ENCODE results near the gene SLC38A8. TPM values are rescaled to one million over a fixed set of nuclear protein-coding genes. Genes with fewer than 3 reads are reported as not detected.

The SLC38A8 gene
- total RNA-seq, 1 experiment from 2014 or later, result 0.35 TPM

- H3T11ph ChIP-seq (ENCODE audit: low read length), result no peak overlapping the region
- DNase-seq, result no peak
- Mint-ChIP-seq H3K4me1 (peaks cover 7 to 16% of the 10 kb centered on the region in 2 experiments), H3K27me3 (ENCODE audit: low read depth) (no peaks in the 10 kb centered on the region; the same call in 1 of the 2 replicates), H3K36me3 (ENCODE audit: insufficient read depth in 1 of 3, low read depth in 3 of 3) (peaks cover 6 to 21% (median 18%) of the 10 kb centered on the region in 3 experiments; a peak in 5 of 7 replicates), H3K4me3 (no peak overlapping the region), H3K27ac (no peak overlapping the region), H3K9me3 (no peaks in the 10 kb centered on the region)
- no peak overlapping the region for H3K4me2 ChIP-seq (ENCODE audit: insufficient read depth, insufficient read length, low read length)
- no peak overlapping the region for H2AK5ac ChIP-seq (ENCODE audit: insufficient read length, low read length)
- no peak overlapping the region for H2AFZ ChIP-seq (ENCODE audit: low read length)
- H3K18ac ChIP-seq (ENCODE audit: insufficient read length, low read depth, low read length), result no peak overlapping the region
- H4K5ac ChIP-seq (ENCODE audit: insufficient read length, low read depth, low read length), result no peak overlapping the region
- H4K91ac ChIP-seq (ENCODE audit: insufficient read length, low read depth, low read length), result no peak overlapping the region
- H3K9ac ChIP-seq (ENCODE audit: extremely low read depth, insufficient read length, low read length), result no peak overlapping the region
- no peaks in the 10 kb centered on the region for H3K79me2 ChIP-seq (ENCODE audit: insufficient read depth, low read length)
- no peaks in the 10 kb centered on the region for H3K9me3 ChIP-seq (ENCODE audit: control insufficient read depth, low read depth, low read length)
- H3K56ac ChIP-seq (ENCODE audit: insufficient read length, low read depth, low read length), result no peak overlapping the region
- no peaks in the 10 kb centered on the region; the same call in 1 of the 2 replicates for H3K4me1 ChIP-seq (ENCODE audit: insufficient read depth, low read length)
- TF ChIP-seq, protein P1, sequence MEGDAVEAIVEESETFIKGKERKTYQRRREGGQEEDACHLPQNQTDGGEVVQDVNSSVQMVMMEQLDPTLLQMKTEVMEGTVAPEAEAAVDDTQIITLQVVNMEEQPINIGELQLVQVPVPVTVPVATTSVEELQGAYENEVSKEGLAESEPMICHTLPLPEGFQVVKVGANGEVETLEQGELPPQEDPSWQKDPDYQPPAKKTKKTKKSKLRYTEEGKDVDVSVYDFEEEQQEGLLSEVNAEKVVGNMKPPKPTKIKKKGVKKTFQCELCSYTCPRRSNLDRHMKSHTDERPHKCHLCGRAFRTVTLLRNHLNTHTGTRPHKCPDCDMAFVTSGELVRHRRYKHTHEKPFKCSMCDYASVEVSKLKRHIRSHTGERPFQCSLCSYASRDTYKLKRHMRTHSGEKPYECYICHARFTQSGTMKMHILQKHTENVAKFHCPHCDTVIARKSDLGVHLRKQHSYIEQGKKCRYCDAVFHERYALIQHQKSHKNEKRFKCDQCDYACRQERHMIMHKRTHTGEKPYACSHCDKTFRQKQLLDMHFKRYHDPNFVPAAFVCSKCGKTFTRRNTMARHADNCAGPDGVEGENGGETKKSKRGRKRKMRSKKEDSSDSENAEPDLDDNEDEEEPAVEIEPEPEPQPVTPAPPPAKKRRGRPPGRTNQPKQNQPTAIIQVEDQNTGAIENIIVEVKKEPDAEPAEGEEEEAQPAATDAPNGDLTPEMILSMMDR (conservative IDR thresholded peaks at IDR 0.05), result no peak
- no peaks in the 10 kb centered on the region for H3K27me3 ChIP-seq (ENCODE audit: insufficient read depth, low read length)
- no peaks in the 10 kb centered on the region for H3K23me2 ChIP-seq (ENCODE audit: insufficient read length, low read depth, low read length, poor library complexity, severe bottlenecking)
- no peak overlapping the region for H3K14ac ChIP-seq (ENCODE audit: insufficient read depth, low read length)
- H2BK15ac ChIP-seq (ENCODE audit: low read depth, low read length), result no peak overlapping the region
- no peak overlapping the region for H2BK5ac ChIP-seq (ENCODE audit: insufficient read length, low read length)
- no peak overlapping the region for H3K23ac ChIP-seq (ENCODE audit: insufficient read length, low read depth, low read length)
- H2BK120ac ChIP-seq (ENCODE audit: low read depth, low read length, poor library complexity, severe bottlenecking), result no peak overlapping the region
- whole genome bisulfite sequencing (ENCODE audit: extremely low coverage, insufficient read length, low lambda C conversion rate), result no CpG with 5 or more reads among the region's 13 CpGs
- H3K4ac ChIP-seq (ENCODE audit: low read depth, low read length), result no peak overlapping the region
- H4K8ac ChIP-seq (replicated peaks; ENCODE audit: insufficient read length, low read depth, low read length), result no peak overlapping the region
- H2BK12ac ChIP-seq (ENCODE audit: insufficient read length, low read depth, low read length), result no peak overlapping the region
- H4K20me1 ChIP-seq (ENCODE audit: control insufficient read depth, insufficient read depth, insufficient read length), result no peaks in the 10 kb centered on the region
- no peak overlapping the region for H2BK20ac ChIP-seq (ENCODE audit: low read depth, low read length, poor library complexity, severe bottlenecking)
- no peaks in the 10 kb centered on the region for H3K79me1 ChIP-seq (ENCODE audit: insufficient read depth, low read depth, low read length, poor library complexity, severe bottlenecking)
- no peak overlapping the region for H3K27ac ChIP-seq (ENCODE audit: insufficient read length, low read depth, low read length)
Measured at GRCh38 chr16:84048871-84049270, 6.3 kb upstream of the SLC38A8 start.
